GM19240 (cell line): ENCODE measurements around the gene PHF1.

Experiments used
- DNase-seq: peaks from one replicate; pipeline ENCODE4 v3.0.0; 2011; ENCODE audit warnings: low spot score; ENCODE audit not compliant: insufficient read length

Gene PHF1

GRCh38 chr6:33453393-33454008, 42.7 kb downstream of the PHF1 start:
- no peak for DNase-seq

GRCh38 chr6:33454009-33454946, 43.5 kb downstream of the PHF1 start, which contains the start of gene ZBTB9:
TSS of gene ZBTB9 (plus strand) at chr6:33454576. CDS start at chr6:33455101, 525 bp downstream.
- peak; percentile 99 for DNase-seq

GRCh38 chr6:33455051-33455450, 44.2 kb downstream of the PHF1 start:
- no peak for DNase-seq

- no peak for DNase-seq
These were observed 45.3 kb downstream of the PHF1 start for GRCh38 chr6:33456156-33456555.

- no peak for DNase-seq
These were observed 47.9 kb downstream of the PHF1 start for GRCh38 chr6:33458676-33459075.

GRCh38 chr6:33459226-33459625, 48.4 kb downstream of the PHF1 start:
- DNase-seq = no peak
